Right atrium auricular region (tissue), 2 donors: ENCODE results near the gene FUBP3. TPM values are rescaled to one million over a fixed set of nuclear protein-coding genes. Genes with fewer than 3 reads are reported as not detected.

Source experiments
- DNase-seq: peaks from one replicate; pipeline ENCODE4 v3.0.0-alpha.2; 2019; ENCODE audit warnings: low spot score
- H3K27ac ChIP-seq, 2 donors: fragments of 200-600 bp; sonication (generic); 1 replicate in 1 of 2; 2 replicates in 1 of 2; pipeline ENCODE4 v1.5.1; 2016 to 2019
- H3K27me3 ChIP-seq, 2 donors: fragments of 200-600 bp; sonication (generic); one replicate each; pipeline versions ENCODE4 v1.5.1 to v1.6.0; 2017 to 2019
- H3K36me3 ChIP-seq: fragments of 200-600 bp; sonication (generic); one replicate; pipeline ENCODE4 v1.5.1; 2016
- H3K4me1 ChIP-seq, 2 donors: fragments of 200-600 bp; sonication (generic); one replicate each; pipeline versions ENCODE4 v1.5.1 to v1.6.0; 2017 to 2019
- H3K4me3 ChIP-seq, 2 donors: fragments of 200-600 bp; sonication (generic); 1 replicate in 1 of 2; 2 replicates in 1 of 2; pipeline ENCODE4 v1.5.1; 2017 to 2019; ENCODE audit warnings: mild to moderate bottlenecking in 1 of 2, moderate library complexity in 1 of 2
- H3K9me3 ChIP-seq, 2 donors: fragments of 200-600 bp; sonication (generic); one replicate each; pipeline ENCODE4 v1.5.1; 2019
- total RNA-seq, 2 donors: library from RNA; depleted of rRNA; stranded (reverse); fragments of >200 nt; gene quantifications; one replicate each; pipeline ENCODE4 v1.1.0, GENCODE V29; 2016
- TF ChIP-seq, protein P1 (sequence below), 2 donors: fragments of 200-600 bp; sonication (generic); IDR thresholded peaks; one replicate each; pipeline ENCODE4 v1.5.1; 2019; ENCODE audit warnings: antibody characterized with exemption in 2 of 2

Gene FUBP3
- total RNA-seq, 2 donors from 2014 or later = 21.1 to 24.8 TPM

DNA sequence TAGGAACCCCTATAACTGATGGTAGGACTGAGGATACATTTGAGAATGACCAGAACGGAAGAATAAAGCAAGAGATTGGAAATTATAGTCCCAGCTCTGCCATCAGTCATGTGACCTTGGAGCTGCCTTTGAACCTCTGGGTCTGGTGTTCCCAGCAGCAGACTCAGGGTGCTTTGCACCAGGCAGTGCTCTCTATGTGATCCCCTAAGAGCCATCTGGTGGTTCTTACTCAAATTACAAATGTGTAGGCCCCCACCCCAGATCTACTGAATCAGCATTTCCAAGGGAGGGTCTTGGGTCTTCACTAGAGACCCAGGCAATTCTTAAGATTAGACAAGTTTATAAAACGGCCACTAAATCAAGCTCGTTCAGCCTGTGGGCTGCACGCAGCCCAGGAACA is 44.8 kb downstream of the FUBP3 start:
- Histone ChIP-seq H3K27ac (no peak overlapping the region), H3K4me3 (no peak overlapping the region), H3K27me3 (no peaks in the 10 kb centered on the region), H3K36me3 (peaks cover 87% of the 10 kb centered on the region), H3K9me3 (no peaks in the 10 kb centered on the region), H3K4me1 (peaks cover 0 to 22% of the 10 kb centered on the region in 2 donors)
- no peak for DNase-seq
- TF ChIP-seq, protein P1, sequence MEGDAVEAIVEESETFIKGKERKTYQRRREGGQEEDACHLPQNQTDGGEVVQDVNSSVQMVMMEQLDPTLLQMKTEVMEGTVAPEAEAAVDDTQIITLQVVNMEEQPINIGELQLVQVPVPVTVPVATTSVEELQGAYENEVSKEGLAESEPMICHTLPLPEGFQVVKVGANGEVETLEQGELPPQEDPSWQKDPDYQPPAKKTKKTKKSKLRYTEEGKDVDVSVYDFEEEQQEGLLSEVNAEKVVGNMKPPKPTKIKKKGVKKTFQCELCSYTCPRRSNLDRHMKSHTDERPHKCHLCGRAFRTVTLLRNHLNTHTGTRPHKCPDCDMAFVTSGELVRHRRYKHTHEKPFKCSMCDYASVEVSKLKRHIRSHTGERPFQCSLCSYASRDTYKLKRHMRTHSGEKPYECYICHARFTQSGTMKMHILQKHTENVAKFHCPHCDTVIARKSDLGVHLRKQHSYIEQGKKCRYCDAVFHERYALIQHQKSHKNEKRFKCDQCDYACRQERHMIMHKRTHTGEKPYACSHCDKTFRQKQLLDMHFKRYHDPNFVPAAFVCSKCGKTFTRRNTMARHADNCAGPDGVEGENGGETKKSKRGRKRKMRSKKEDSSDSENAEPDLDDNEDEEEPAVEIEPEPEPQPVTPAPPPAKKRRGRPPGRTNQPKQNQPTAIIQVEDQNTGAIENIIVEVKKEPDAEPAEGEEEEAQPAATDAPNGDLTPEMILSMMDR (IDR thresholded peaks at IDR 0.05) = no peak

DNA sequence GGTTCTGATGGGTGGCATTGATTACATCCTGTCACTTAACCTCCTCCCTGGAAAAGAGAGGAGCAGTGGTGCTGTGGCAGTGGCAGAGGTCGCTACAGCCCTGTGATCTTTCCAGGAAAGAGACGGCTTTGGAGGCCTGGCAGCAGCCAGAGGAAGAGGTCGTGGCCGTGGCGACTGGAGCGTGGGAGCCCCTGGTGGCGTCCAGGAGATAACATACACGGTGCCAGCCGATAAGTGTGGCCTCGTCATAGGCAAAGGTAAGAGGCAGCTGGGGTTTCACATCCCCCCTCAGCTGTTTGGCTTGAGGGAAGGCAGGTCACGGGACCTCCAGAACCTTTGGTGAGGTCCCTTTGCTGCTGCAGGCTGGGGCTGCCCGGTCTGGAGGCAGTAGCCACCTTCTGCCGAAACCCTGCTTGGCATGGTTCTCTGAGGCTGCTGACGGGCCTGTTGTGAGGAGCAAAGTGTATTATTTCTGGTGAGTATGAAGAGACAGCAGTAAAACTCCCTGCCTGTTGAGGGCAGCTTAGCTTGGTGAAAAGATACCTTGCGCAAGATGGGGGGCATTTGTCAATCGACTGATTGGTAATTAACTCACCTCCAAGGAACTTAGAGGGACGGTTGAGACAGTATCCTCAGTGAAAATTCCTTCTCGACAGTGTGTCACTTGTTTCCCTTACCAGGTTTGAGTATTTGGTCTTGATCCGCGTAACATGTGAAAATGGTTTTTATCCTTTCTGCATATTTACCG is 47.0 kb downstream of the FUBP3 start:
- Histone ChIP-seq H3K9me3 (no peaks in the 10 kb centered on the region), H3K36me3 (peaks cover 83% of the 10 kb centered on the region)

DNA sequence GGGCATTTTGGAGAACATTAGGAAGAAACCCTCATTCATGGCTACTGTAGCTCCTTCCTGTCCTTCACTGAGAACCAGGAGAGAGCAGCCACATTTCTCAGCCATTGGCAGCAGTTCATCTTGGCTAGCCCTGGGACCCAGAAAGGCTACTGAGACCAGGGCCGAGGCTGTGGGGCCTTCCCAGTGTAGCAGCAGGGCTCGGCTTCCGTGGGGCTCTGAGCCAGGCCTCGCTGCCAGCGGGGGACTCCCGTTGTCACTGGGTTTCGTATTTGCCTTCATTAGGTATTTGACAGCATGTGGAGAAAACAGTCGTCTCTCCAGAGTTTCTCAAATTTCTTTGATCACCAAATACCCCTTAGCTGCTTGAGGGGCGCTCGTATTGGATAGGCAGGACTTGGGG is 47.7 kb downstream of the FUBP3 start:
- TF ChIP-seq, protein P1 (IDR thresholded peaks at IDR 0.05) = no peak
- H3K27ac ChIP-seq = no peak overlapping the region
- no peaks in the 10 kb centered on the region for H3K27me3 ChIP-seq
- no peak overlapping the region for H3K4me3 ChIP-seq
- peaks cover 84% of the 10 kb centered on the region for H3K36me3 ChIP-seq
- no peaks in the 10 kb centered on the region for H3K9me3 ChIP-seq
- H3K4me1 ChIP-seq = peaks cover 0 to 43% of the 10 kb centered on the region in 2 donors
- no peak for DNase-seq

More for the DNA sequence above, 47.0 kb downstream of the FUBP3 start:
- TF ChIP-seq, protein P1 (IDR thresholded peaks at IDR 0.05) = peak in 1 of 2 donors; percentile 25
- Histone ChIP-seq H3K27ac (no peak overlapping the region), H3K4me3 (no peak overlapping the region), H3K27me3 (no peaks in the 10 kb centered on the region), H3K4me1 (peaks cover 0 to 41% of the 10 kb centered on the region in 2 donors)
- no peak for DNase-seq

DNA sequence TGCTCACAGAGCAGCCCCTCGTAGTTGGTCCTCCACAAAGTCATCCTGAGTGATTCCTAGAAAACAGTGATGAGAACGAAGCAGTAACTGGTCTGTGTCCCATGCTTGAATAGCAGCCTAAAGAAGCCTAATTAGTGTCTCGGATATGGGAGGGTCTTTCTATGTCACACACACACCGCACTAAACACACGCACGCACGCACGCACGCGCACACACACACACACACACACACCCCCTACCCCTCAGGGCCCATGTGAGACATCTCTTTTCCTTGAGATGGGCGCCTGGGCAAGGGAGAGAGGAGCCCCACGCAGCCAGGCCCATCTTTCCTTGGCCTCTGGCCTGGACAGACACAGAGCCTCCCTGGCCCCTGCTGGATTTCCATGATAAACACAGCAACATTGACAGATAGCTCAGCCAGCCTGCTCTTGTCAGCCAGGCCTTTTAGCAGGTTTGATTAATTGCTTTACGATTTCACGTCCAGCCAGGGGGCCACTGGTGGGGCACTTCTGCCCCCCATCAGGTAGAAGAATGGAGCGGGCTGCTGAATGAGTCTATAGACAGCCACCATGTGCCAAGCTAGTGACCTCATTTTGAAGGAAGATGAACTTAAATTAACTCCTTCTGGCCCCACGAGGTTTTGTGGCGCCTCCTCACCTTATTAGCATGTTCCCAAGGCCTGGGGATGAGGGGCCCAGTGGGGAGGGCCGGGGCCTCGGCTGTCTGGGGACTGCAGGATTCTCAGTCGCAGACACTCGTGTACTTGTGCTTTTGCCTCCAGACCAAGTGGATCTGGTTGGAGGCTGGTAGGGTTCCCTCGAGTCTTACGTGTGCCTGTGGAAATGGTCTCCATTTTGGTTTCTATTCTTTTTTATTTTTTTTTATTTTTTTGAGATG is 48.8 kb downstream of the FUBP3 start:
- Histone ChIP-seq H3K9me3 (no peaks in the 10 kb centered on the region), H3K27me3 (no peaks in the 10 kb centered on the region), H3K36me3 (peaks cover 89% of the 10 kb centered on the region), H3K4me1 (peaks cover 0 to 43% of the 10 kb centered on the region in 2 donors), H3K27ac (peak overlapping the region in 1 of 2 donors; percentile 22), H3K4me3 (no peak overlapping the region)
- TF ChIP-seq, protein P1 (IDR thresholded peaks at IDR 0.05) = no peak
- no peak for DNase-seq

DNA sequence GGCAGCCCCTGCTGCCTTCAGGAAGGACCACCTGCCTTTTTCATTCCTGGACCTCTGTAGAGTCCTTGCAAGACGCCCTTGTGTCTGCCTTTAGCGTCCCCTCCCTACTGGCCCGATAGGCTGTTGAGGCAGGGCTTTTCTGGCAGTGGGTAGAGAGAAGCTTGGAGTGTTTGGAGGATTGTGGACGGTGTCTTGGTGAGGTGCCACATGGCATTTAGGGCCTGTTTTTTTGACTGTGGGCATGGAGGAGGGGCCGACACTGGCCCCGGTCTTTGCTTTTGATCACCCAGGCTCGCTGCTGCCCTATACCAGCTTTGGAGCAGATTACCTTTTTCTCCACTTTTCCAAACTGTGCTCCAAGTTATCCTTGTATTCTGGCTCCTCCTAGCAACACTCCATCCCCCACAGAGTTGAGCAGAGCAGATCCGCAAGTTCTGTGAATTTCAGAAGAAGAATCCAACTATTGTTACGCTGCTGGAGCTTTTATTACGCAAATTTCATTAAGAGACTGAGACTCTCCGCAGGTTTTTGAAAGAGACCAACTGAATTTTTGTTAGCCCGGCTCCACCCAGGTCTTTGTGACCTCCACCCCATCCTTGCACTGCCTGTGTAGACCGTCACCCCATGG is 50.2 kb downstream of the FUBP3 start:
- Histone ChIP-seq H3K9me3 (no peaks in the 10 kb centered on the region), H3K27me3 (no peaks in the 10 kb centered on the region), H3K4me1 (peaks cover 0 to 43% of the 10 kb centered on the region in 2 donors), H3K27ac (no peak overlapping the region), H3K4me3 (no peak overlapping the region), H3K36me3 (peaks cover 90% of the 10 kb centered on the region)
- no peak for DNase-seq
- TF ChIP-seq, protein P1 (IDR thresholded peaks at IDR 0.05) = no peak
